ENCODE measurements around the gene CRIM1.

CRIM1 gene

DNA sequence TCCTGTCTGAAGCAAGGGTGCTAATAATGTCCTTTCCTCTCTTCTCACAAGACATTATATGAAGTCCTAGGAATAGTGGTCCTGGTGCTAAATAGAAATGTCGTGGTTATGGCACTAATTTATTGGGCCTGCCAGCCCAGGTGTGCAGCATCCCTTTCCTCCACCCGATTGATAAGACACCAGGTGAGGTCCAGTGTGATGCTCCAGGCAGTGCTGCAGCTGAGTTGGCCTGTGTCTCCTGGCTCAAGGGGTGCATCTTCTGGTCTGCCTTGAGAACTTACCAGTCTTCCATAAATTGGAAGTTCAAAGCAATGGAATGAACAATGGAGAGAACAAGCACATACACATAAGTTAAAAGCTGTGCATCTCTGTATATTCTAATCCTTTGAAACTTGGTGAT lies 26.9 kb downstream of the CRIM1 start:
- Histone ChIP-seq H3K4me1 (ENCODE audit: insufficient read depth, low read length) (no peaks in the 10 kb centered on the region), H3K9ac (ENCODE audit: low read depth, low read length) (no peak overlapping the region), H4K20me1 (ENCODE audit: insufficient read depth, low read length) (no peaks in the 10 kb centered on the region), H3K4me2 (ENCODE audit: insufficient read depth, low read length) (no peak overlapping the region), H3K36me3 (ENCODE audit: insufficient read depth, low read length) (no peaks in the 10 kb centered on the region), H2AFZ (ENCODE audit: low read depth, low read length) (no peak overlapping the region), H3K27me3 (ENCODE audit: insufficient read depth, low read length, poor library complexity) (no peaks in the 10 kb centered on the region), H3K27ac (ENCODE audit: low read length) (no peak overlapping the region), H3K4me3 (ENCODE audit: low read depth in 1 of 2, low read length in 2 of 2) (no peak overlapping the region), H3K9me3 (ENCODE audit: insufficient read depth, low read length, severe bottlenecking) (no peaks in the 10 kb centered on the region), H3K79me2 (ENCODE audit: insufficient read depth, low read length) (no peaks in the 10 kb centered on the region)
- no peak for ATAC-seq (ENCODE audit: insufficient read depth, low read depth)
- TF ChIP-seq CTCF (IDR thresholded peaks at IDR 0.05; ENCODE audit: borderline replicate concordance, extremely low read depth, low read length, poor library complexity, severe bottlenecking) (no peak), EZH2 (IDR thresholded peaks at IDR 0.05; ENCODE audit: borderline replicate concordance, low read depth, low read length, severe bottlenecking) (no peak)
- no peak for DNase-seq

DNA sequence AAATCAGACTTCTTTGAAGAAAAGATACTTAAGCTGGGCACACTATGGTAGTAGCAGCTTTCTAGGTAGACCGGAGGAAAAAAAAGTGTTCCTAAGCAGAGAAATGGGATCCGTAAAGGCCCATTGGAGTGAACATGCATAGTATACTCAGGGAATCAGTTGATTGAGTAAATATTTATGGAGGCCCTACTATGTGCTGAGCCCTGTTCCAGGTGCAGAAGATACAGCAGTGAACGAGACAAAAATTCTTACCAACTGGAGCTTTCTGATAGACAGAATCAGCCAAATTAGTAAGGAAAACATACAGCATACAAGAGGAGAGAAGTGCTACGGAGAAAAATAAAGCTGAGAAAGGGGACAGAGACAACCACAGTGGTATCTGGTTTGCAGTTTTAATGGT lies 28.1 kb downstream of the CRIM1 start:
- no peaks in the 10 kb centered on the region for H4K20me1 ChIP-seq (ENCODE audit: insufficient read depth, low read length)
- H2AFZ ChIP-seq (ENCODE audit: low read depth, low read length): no peak overlapping the region
- H3K4me2 ChIP-seq (ENCODE audit: insufficient read depth, low read length): no peak overlapping the region
- no peaks in the 10 kb centered on the region for H3K4me1 ChIP-seq (ENCODE audit: insufficient read depth, low read length)
- DNase-seq (no peak), ATAC-seq (ENCODE audit: insufficient read depth, low read depth) (no peak)
- TF ChIP-seq CTCF (IDR thresholded peaks at IDR 0.05; ENCODE audit: borderline replicate concordance, extremely low read depth, low read length, poor library complexity, severe bottlenecking) (no peak), EZH2 (IDR thresholded peaks at IDR 0.05; ENCODE audit: borderline replicate concordance, low read depth, low read length, severe bottlenecking) (no peak)
- no peak overlapping the region for H3K4me3 ChIP-seq (ENCODE audit: low read depth in 1 of 2, low read length in 2 of 2)
- H3K9ac ChIP-seq (ENCODE audit: low read depth, low read length): no peak overlapping the region
- no peaks in the 10 kb centered on the region for H3K9me3 ChIP-seq (ENCODE audit: insufficient read depth, low read length, severe bottlenecking)
- H3K27me3 ChIP-seq (ENCODE audit: insufficient read depth, low read length, poor library complexity): no peaks in the 10 kb centered on the region
- no peaks in the 10 kb centered on the region for H3K79me2 ChIP-seq (ENCODE audit: insufficient read depth, low read length)
- H3K36me3 ChIP-seq (ENCODE audit: insufficient read depth, low read length): no peaks in the 10 kb centered on the region
- H3K27ac ChIP-seq (ENCODE audit: low read length): no peak overlapping the region

DNA sequence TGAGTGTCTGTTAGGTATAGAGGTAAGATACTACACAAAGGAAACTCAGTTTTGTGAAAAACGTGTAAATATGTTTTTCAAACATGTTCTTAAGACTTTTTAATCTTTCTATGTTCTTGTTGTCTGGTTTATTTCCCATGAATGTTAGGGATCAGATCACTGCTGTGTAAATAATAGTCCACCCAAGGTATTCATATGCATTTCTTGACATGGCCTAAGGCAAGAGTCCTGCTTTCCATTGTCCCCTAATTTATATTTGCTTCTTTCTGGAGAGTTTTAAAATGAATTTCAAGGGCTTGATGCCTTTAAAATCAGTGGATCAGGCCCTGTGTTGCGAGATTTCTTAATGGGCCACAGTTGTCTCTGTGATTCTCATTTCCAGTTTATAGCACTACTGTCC lies 28.9 kb downstream of the CRIM1 start:
- Histone ChIP-seq H3K36me3 (ENCODE audit: insufficient read depth, low read length) (no peaks in the 10 kb centered on the region), H3K9me3 (ENCODE audit: insufficient read depth, low read length, severe bottlenecking) (no peaks in the 10 kb centered on the region), H3K4me2 (ENCODE audit: insufficient read depth, low read length) (no peak overlapping the region), H2AFZ (ENCODE audit: low read depth, low read length) (no peak overlapping the region), H3K27me3 (ENCODE audit: insufficient read depth, low read length, poor library complexity) (no peaks in the 10 kb centered on the region), H3K9ac (ENCODE audit: low read depth, low read length) (no peak overlapping the region), H3K4me1 (ENCODE audit: insufficient read depth, low read length) (no peaks in the 10 kb centered on the region), H3K27ac (ENCODE audit: low read length) (no peak overlapping the region), H3K79me2 (ENCODE audit: insufficient read depth, low read length) (no peaks in the 10 kb centered on the region), H4K20me1 (ENCODE audit: insufficient read depth, low read length) (no peaks in the 10 kb centered on the region), H3K4me3 (ENCODE audit: low read depth in 1 of 2, low read length in 2 of 2) (no peak overlapping the region)
- DNase-seq (no peak), ATAC-seq (ENCODE audit: insufficient read depth, low read depth) (no peak)
- no peak for TF ChIP-seq EZH2 (IDR thresholded peaks at IDR 0.05; ENCODE audit: borderline replicate concordance, low read depth, low read length, severe bottlenecking)
- TF ChIP-seq CTCF (IDR thresholded peaks at IDR 0.05; ENCODE audit: borderline replicate concordance, extremely low read depth, low read length, poor library complexity, severe bottlenecking): no peak

GRCh38 chr2:36385603-36386002 lies 30.0 kb downstream of the CRIM1 start:
- Histone ChIP-seq H3K79me2 (ENCODE audit: insufficient read depth, low read length) (no peaks in the 10 kb centered on the region), H3K27ac (ENCODE audit: low read length) (no peak overlapping the region), H2AFZ (ENCODE audit: low read depth, low read length) (no peak overlapping the region), H4K20me1 (ENCODE audit: insufficient read depth, low read length) (no peaks in the 10 kb centered on the region), H3K27me3 (ENCODE audit: insufficient read depth, low read length, poor library complexity) (no peaks in the 10 kb centered on the region), H3K4me1 (ENCODE audit: insufficient read depth, low read length) (no peaks in the 10 kb centered on the region), H3K4me2 (ENCODE audit: insufficient read depth, low read length) (no peak overlapping the region), H3K9ac (ENCODE audit: low read depth, low read length) (no peak overlapping the region), H3K9me3 (ENCODE audit: insufficient read depth, low read length, severe bottlenecking) (no peaks in the 10 kb centered on the region), H3K36me3 (ENCODE audit: insufficient read depth, low read length) (no peaks in the 10 kb centered on the region), H3K4me3 (ENCODE audit: low read depth in 1 of 2, low read length in 2 of 2) (no peak overlapping the region)
- ATAC-seq (ENCODE audit: insufficient read depth, low read depth) (no peak), DNase-seq (no peak)
- TF ChIP-seq CTCF (IDR thresholded peaks at IDR 0.05; ENCODE audit: borderline replicate concordance, extremely low read depth, low read length, poor library complexity, severe bottlenecking): no peak
- no peak for TF ChIP-seq EZH2 (IDR thresholded peaks at IDR 0.05; ENCODE audit: borderline replicate concordance, low read depth, low read length, severe bottlenecking)

Data from DND-41 (cell line).